Measurements from ENCODE around the gene VTA1. TPM values are rescaled to one million over a fixed set of nuclear protein-coding genes. Genes with fewer than 3 reads are reported as not detected.

VTA1 gene
- total RNA-seq, 1 donor from 2014 or later: 73.0 TPM

GRCh38 chr6:142258757-142259156 is 111.7 kb downstream of the VTA1 start:
- FAIRE-seq: no peak
- no peak for DNase-seq (ENCODE audit: low spot score in 2 of 2)

DNA sequence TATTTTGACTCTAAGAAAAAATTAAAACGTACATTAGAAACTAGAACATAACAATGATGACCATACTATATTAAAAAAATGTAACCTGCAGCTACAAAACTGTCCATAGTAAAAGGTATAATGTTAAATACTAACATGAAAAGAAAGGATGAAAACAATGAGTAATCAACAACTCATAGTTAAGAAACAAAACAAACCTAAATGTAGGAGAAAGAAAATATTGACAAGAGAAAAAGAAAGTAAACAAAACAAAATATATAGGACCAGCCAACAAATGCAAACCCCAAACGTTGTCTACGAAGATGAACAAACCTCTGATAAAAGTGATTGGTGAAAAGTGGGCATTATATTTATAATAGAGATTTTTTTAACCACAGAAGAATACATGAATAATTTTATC is 113.7 kb downstream of the VTA1 start:
- DNase-seq (ENCODE audit: low spot score in 2 of 2) (no peak), FAIRE-seq (no peak)

- DNase-seq (ENCODE audit: low spot score in 2 of 2) (no peak), FAIRE-seq (no peak)
These were observed 115.2 kb downstream of the VTA1 start for GRCh38 chr6:142262231-142262630.

DNA sequence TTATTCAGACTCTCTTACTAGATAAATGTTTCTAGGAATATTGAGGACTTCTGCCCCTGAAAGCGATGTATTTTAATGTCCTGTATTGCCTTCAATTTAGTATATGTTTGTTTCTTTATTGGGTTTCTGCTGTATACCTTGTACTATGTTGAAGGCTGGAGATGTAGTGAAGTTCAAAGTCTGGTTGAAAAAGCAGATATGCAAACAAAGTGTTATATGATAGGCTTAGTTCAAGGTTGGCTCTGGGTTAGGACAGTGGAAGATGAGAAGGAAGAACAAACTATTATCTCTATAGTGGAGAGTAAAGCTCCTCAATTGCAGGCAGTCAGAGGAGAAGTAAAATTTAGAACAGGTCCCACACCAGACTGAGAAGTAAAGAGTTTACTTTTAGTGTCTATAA is 118.4 kb downstream of the VTA1 start:
- no peak for FAIRE-seq
- DNase-seq (ENCODE audit: low spot score in 2 of 2): no peak

GRCh38 chr6:142266060-142266459 is 119.0 kb downstream of the VTA1 start:
- FAIRE-seq (no peak), DNase-seq (ENCODE audit: low spot score in 2 of 2) (no peak)

DNA sequence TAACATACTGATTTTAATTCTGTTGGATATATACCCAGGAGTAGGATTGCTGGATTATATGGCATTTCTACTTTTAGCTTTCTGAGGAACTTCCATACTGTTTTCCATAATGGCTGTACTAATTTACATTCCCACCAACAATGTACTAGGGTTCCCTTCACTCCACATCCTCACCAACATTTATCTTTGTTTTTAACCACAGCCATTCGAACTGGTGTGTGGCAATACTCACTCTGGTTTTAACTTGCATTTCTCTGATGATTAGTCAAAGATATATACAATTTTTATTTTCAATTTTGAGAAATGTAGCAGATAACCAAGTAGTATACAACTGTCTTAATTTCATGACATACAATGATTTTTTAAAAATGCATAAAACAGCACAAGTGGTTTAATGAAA is 124.4 kb downstream of the VTA1 start:
- FAIRE-seq (no peak), DNase-seq (ENCODE audit: low spot score in 2 of 2) (no peak)

Other genes with a start within 250 kb of the VTA1 start
- gene GJE1, start 14.3 kb upstream of the VTA1 start, total RNA-seq: not detected
- 4.9 TPM for gene NMBR, start 141 bp upstream of the VTA1 start, total RNA-seq
- gene ADGRG6, start 154.7 kb downstream of the VTA1 start, total RNA-seq: 9.8 TPM

Measured in frontal cortex (tissue), 4 donors.